ENCODE measurements around the gene UBALD1.

UBALD1 gene

GRCh38 chr16:4660454-4661007, 45.8 kb upstream of the UBALD1 start:
- H4K20me1 ChIP-seq (ENCODE audit: insufficient read depth, low read length): no peaks in the 10 kb centered on the region
- H3K9ac ChIP-seq (ENCODE audit: low read length): no peak overlapping the region
- no peak overlapping the region for H3K27ac ChIP-seq (ENCODE audit: low read length)
- peaks cover 8% of the 10 kb centered on the region for H3K36me3 ChIP-seq (replicated peaks; ENCODE audit: low read depth, low read length)
- no peaks in the 10 kb centered on the region for H3K4me1 ChIP-seq (ENCODE audit: low read length)
- H3K79me2 ChIP-seq (ENCODE audit: low read length): no peaks in the 10 kb centered on the region
- H3K27me3 ChIP-seq (ENCODE audit: low read depth, low read length): no peaks in the 10 kb centered on the region
- no peak overlapping the region for H2AFZ ChIP-seq (ENCODE audit: low read depth, low read length)
- no peak overlapping the region for H3K4me3 ChIP-seq (ENCODE audit: low read length)
- TF ChIP-seq CTCF (IDR thresholded peaks at IDR 0.05; ENCODE audit: low read depth, low read length) (no peak), EZH2phosphoT487 (IDR thresholded peaks at IDR 0.05; ENCODE audit: low read depth) (no peak)
- no peak overlapping the region for H3K4me2 ChIP-seq (ENCODE audit: low read length)
- no peaks in the 10 kb centered on the region for H3K9me3 ChIP-seq (ENCODE audit: insufficient read depth, low read length)

GRCh38 chr16:4659363-4660353, 45.0 kb upstream of the UBALD1 start:
- Histone ChIP-seq H3K4me1 (ENCODE audit: low read length) (no peaks in the 10 kb centered on the region), H3K27me3 (ENCODE audit: low read depth, low read length) (no peaks in the 10 kb centered on the region), H3K27ac (ENCODE audit: low read length) (no peak overlapping the region), H3K79me2 (ENCODE audit: low read length) (no peaks in the 10 kb centered on the region), H3K9me3 (ENCODE audit: insufficient read depth, low read length) (no peaks in the 10 kb centered on the region), H3K9ac (ENCODE audit: low read length) (no peak overlapping the region), H3K4me2 (ENCODE audit: low read length) (no peak overlapping the region), H3K36me3 (replicated peaks; ENCODE audit: low read depth, low read length) (peaks cover 7% of the 10 kb centered on the region), H3K4me3 (ENCODE audit: low read length) (no peak overlapping the region), H2AFZ (ENCODE audit: low read depth, low read length) (no peak overlapping the region), H4K20me1 (ENCODE audit: insufficient read depth, low read length) (no peaks in the 10 kb centered on the region)
- no peak for TF ChIP-seq EZH2phosphoT487 (IDR thresholded peaks at IDR 0.05; ENCODE audit: low read depth)

- H3K36me3 ChIP-seq (replicated peaks; ENCODE audit: low read depth, low read length): peaks cover 7% of the 10 kb centered on the region
- no peak overlapping the region for H3K9ac ChIP-seq (ENCODE audit: low read length)
- no peaks in the 10 kb centered on the region for H4K20me1 ChIP-seq (ENCODE audit: insufficient read depth, low read length)
- no peak overlapping the region for H2AFZ ChIP-seq (ENCODE audit: low read depth, low read length)
- H3K27me3 ChIP-seq (ENCODE audit: low read depth, low read length): no peaks in the 10 kb centered on the region
- peaks cover 6% of the 10 kb centered on the region for H3K4me1 ChIP-seq (ENCODE audit: low read length)
- TF ChIP-seq CTCF (IDR thresholded peaks at IDR 0.05; ENCODE audit: low read depth, low read length) (no peak), EZH2phosphoT487 (IDR thresholded peaks at IDR 0.05; ENCODE audit: low read depth) (no peak)
- no peak overlapping the region for H3K4me2 ChIP-seq (ENCODE audit: low read length)
- no peak overlapping the region for H3K27ac ChIP-seq (ENCODE audit: low read length)
- no peaks in the 10 kb centered on the region for H3K9me3 ChIP-seq (ENCODE audit: insufficient read depth, low read length)
- no peak overlapping the region for H3K4me3 ChIP-seq (ENCODE audit: low read length)
- H3K79me2 ChIP-seq (ENCODE audit: low read length): no peaks in the 10 kb centered on the region
These were observed 42.3 kb upstream of the UBALD1 start for GRCh38 chr16:4656695-4657686.

GRCh38 chr16:4656221-4656620, 41.5 kb upstream of the UBALD1 start:
- Histone ChIP-seq H3K36me3 (replicated peaks; ENCODE audit: low read depth, low read length) (peaks cover 11% of the 10 kb centered on the region), H3K79me2 (ENCODE audit: low read length) (no peaks in the 10 kb centered on the region)

More at GRCh38 chr16:4656221-4656620, 41.5 kb upstream of the UBALD1 start:
- Histone ChIP-seq H3K9me3 (ENCODE audit: insufficient read depth, low read length) (no peaks in the 10 kb centered on the region), H4K20me1 (ENCODE audit: insufficient read depth, low read length) (no peaks in the 10 kb centered on the region), H3K27ac (ENCODE audit: low read length) (no peak overlapping the region), H3K27me3 (ENCODE audit: low read depth, low read length) (no peaks in the 10 kb centered on the region), H3K9ac (ENCODE audit: low read length) (no peak overlapping the region), H3K4me1 (ENCODE audit: low read length) (peaks cover 6% of the 10 kb centered on the region), H3K4me3 (ENCODE audit: low read length) (no peak overlapping the region), H3K4me2 (ENCODE audit: low read length) (no peak overlapping the region), H2AFZ (ENCODE audit: low read depth, low read length) (no peak overlapping the region)
- TF ChIP-seq EZH2phosphoT487 (IDR thresholded peaks at IDR 0.05; ENCODE audit: low read depth): no peak
- no peak for TF ChIP-seq CTCF (IDR thresholded peaks at IDR 0.05; ENCODE audit: low read depth, low read length)

All from OCI-LY3 (cell line).